Measurements from ENCODE around the gene HSPA12B. TPM values are rescaled to one million over a fixed set of nuclear protein-coding genes. Genes with fewer than 3 reads are reported as not detected.
A peak's percentile ranks its signal among the peaks of the same experiment; 100 is the strongest.

The HSPA12B gene
- total RNA-seq, 1 experiment from 2014 or later, result 0.21 TPM

DNA sequence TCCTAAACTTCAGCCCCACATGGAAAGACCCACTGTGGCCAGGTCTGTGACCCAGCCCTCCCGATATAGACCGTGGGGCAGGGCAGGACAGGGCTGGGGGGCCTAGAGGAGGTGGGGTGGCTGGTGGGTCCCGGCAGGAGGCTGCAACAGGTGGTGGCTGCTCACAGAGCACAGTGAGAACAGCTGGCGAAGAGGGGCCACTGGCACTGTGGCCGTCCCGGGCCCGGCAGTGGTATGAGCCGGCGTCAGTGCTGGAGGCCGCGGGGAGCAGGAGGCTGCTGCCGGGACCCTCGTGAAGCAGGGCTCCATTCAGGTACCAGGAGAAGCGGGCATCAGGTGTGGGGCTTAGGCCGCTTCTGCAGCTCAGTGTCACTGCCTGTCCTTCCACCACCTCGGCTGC is 33.4 kb upstream of the HSPA12B start:
- in situ Hi-C loops (cut with HindIII; ENCODE audit: low pct_unique_long_range_greater_than_20kb, low sequenced_read_pairs), result no loop called here
- DNase-seq (ENCODE audit: low read depth, low spot score), result no peak

DNA sequence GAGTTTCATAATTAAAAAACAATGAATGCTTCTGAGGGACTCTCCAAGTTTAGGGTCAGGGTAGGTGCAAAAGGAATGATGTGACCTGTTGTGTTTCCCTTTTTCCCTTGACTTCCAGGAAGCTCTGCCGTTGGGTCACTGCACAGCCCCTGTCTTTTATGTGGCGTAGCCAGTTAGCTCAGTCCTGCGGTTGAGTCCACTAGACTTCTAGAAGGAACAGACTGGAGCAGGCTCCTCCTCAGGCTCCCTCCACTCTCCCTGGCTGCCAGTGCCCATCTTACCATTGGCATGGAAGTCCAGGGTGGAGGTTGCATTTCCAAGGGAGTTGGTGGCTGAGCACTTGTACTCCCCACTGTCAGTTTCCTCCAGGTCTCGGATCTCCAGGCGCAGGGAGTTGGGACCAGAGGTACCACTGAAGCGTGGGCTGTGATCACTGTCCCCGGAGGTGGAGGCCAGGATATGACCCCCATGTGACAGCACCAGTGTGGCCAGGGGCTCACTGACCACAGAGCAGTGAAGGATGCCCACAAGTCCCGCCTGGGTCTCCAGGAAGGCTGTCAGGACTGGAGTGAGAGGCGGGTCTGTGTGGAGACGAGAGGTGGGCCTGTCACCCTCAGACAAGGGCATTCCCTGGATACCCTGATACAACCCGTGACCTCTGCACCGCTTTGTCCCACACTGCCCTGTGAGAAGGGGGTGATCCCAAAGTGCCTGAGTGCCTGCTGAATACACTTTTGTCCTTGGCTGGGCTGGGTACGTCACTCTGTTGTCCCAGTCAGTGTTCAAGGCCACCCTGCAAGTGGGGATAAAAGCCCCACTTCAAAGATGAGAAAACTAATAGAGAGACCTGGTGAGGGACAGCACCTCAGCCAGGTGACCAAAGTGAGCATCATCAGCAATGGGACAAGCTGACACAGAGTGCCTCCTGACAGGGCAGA is 31.2 kb upstream of the HSPA12B start:
- in situ Hi-C loops (cut with HindIII; ENCODE audit: low pct_unique_long_range_greater_than_20kb, low sequenced_read_pairs), result no loop called here

DNA sequence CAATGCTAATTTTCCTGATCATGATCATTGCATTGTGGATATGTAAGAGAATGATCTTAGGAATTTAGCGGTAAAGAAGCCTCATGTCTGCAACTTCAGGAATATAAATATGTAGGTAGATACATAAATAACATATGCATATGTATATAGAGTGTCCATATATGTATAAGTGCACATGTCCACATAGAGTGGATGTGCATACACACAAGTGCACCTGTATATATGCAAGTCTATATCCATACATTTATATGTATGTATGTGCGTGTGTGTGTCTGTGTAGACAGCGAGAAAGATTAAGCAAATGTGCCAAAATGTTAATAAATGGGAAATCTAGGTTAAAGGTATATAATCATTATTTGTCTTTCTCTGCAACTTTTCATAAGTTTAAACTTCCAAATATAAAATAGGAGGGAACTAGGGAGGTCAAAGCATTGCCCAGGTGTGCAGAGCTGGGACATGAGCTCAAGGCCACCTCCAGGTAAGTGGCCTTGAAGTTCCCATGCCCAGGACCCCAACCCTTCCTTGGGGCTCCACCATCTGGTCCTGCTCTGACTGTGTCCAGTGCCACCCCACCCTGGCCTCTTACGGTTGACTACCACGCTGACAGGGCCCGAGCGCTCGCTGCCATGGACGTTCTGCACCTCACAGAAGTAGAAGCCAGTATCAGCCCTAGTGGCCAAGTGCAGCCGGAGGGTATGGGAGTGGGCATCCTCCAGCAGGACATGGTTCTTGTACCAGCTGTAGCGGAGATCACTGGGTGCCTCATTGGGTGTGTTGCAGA is 29.7 kb upstream of the HSPA12B start:
- in situ Hi-C loops (cut with HindIII; ENCODE audit: low pct_unique_long_range_greater_than_20kb, low sequenced_read_pairs), result no loop called here
- DNase-seq (ENCODE audit: low read depth, low spot score), result no peak

More for the DNA sequence above, 31.2 kb upstream of the HSPA12B start:
- no peak for DNase-seq (ENCODE audit: low read depth, low spot score)

DNA sequence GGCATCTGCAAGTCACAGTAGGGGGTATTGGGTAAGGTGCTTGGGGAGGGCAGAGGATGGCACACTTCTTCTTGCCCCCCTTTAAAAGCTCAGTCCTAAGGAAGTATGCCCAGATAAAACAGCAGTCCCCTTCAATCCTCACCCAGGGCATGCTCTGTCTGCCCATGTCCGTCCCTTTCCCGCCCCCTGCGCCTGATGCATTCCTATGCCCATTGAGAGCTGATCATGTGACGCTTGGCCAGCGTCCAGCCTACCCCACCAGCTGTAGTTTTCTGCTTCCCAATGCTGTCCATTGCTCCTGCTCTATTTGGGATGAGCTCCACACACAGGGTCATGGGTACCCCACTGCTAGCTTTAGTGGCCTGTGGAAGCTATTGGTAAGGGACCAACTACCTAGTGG is 28.4 kb upstream of the HSPA12B start:
- DNase-seq (ENCODE audit: low read depth, low spot score), result peak; percentile 44
- in situ Hi-C loops (cut with HindIII; ENCODE audit: low pct_unique_long_range_greater_than_20kb, low sequenced_read_pairs), result no loop called here

DNA sequence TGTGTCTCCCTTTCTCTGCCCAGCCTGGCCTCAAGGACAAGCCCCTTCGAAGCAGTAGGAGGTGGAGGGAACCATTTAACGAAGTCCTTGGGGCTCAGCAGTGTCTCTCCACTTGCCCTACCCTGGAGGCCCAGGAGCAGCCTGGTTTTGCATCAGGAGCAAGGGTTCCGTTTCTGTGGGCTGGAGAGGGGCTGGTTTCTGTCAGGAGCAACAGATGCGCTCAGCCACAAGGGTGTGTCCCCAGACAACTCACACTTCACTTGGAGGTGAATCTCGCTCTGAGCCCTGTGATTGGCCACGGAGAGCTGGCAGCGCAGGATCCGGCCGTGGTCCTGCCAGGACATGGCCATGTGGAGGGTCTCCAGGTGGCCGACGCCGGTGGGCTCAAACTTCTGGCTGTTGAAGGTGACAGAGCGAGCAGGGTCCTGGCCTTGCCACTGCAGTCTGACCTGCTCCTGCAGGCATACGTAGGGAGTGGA is 27.0 kb upstream of the HSPA12B start:
- no peak for DNase-seq (ENCODE audit: low read depth, low spot score)
- in situ Hi-C loops (cut with HindIII; ENCODE audit: low pct_unique_long_range_greater_than_20kb, low sequenced_read_pairs), result no loop called here

DNA sequence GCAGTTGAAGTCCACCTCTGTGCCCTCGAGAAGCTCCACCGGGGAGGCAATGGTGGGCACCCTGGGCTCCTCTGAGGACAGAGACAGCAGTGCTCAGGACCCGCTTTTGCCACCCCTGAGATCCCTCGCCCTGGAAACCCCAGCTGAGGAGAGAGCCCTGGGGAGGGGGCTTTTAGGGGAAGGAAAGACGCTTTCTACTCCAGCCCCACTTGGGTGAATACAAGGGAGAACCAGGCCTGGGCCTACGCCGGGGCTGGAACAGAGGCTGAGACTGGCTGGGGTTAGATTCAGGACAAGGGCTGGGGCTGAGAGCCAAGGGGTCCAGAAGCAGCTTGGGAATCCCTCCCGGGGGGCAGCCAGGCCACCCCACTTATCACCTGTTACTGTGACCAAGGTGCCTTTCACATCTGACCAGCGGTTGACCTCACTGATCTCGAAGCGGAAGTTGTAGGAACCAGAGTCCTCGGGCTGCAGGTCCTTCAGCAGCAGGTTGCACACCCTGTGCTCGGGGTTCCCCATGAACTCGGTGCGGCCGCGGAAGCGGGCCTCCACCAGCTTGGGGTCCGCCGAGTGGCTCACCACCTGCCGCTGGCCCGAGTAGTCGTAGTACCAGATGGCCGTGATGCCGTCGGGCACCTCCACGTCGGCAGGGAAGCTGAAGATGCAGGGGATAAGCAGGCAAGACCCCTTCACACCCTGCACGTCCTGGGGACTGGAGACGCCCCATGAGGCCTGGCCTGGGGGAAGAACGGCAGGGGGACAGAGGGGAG is 26.3 kb upstream of the HSPA12B start:
- no peak for DNase-seq (ENCODE audit: low read depth, low spot score)
- in situ Hi-C loops (cut with HindIII; ENCODE audit: low pct_unique_long_range_greater_than_20kb, low sequenced_read_pairs), result no loop called here

DNA sequence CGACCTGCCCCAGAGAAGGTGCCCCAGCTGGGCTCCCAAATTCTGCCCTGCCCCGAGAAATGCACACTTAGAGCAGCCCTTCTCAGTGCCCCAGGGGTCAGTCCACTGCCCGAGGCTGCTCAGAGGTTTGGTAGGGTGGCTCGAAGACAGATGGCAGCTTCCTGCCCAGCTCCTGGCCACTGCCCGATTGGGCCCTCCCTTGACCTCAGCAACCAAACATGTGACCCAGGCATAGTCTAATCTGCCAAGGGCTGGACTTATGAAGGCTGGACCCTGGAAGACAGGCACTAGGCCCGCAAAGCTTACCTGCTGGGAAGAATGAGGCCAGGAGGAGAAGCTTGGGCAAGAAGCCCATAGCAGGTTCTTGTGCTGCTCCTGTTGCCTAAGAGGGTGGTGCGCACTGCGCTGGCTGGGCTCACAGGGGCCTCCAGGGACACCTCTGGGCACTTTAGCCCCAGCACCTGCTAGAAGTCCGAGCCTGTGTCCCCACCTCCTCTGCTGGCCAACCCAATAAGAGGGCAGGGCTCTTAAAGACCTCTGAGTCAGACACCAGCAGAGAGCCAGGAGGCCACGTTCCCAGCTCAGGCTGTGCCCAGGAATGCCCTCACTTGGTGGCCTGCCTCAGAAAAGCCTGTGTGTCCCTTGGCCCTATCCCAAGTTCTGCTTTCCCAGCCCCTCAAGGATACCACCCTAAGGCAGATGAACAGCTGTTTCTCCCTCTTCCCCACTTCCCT is 25.5 kb upstream of the HSPA12B start:
- no peak for DNase-seq (ENCODE audit: low read depth, low spot score)
- in situ Hi-C loops (cut with HindIII; ENCODE audit: low pct_unique_long_range_greater_than_20kb, low sequenced_read_pairs), result no loop called here

DNA sequence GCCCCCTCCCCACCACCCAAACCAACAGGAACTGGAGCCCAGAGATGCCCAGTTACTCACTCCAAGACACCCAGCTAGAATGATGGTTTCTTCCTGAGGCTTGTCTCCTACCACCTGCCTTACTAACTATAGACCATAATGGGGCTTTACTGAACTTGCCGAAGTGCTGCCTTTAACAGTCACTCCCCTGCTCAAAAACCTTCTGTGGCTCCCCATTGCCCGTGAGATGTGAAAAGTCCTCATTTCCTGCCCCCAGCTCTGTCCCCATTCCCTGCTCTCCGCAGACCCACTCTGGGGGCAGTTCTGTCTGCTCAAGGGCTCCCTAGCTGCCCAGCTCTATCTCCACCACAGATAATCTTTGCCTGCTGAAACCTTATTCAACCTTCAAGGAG is 25.0 kb upstream of the HSPA12B start:
- in situ Hi-C loops (cut with HindIII; ENCODE audit: low pct_unique_long_range_greater_than_20kb, low sequenced_read_pairs), result no loop called here
- no peak for DNase-seq (ENCODE audit: low read depth, low spot score)

DNA sequence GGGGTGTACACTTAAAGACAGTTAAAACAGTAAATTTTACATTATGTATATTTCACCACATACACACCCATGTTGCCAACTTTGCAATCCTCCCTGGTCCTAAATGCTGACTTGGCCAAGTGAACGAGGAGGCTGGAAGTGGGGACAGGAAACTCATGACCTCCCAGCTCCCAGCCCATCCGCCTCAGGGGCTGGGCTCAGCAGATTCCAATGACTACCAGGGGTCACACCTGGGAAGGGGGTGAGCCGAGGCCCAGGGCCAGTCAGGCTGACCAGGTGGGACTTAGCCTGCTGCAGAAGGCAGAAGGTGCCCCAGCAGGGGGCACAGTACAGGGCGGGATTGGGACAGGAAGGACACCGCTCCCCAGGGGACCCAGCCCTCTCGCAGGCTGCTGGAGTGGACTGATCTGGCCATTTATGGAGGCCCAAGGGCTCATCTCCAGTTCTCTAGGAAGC is 22.4 kb upstream of the HSPA12B start:
- in situ Hi-C loops (cut with HindIII; ENCODE audit: low pct_unique_long_range_greater_than_20kb, low sequenced_read_pairs), result no loop called here
- peak; percentile 18 for DNase-seq (ENCODE audit: low read depth, low spot score)

DNA sequence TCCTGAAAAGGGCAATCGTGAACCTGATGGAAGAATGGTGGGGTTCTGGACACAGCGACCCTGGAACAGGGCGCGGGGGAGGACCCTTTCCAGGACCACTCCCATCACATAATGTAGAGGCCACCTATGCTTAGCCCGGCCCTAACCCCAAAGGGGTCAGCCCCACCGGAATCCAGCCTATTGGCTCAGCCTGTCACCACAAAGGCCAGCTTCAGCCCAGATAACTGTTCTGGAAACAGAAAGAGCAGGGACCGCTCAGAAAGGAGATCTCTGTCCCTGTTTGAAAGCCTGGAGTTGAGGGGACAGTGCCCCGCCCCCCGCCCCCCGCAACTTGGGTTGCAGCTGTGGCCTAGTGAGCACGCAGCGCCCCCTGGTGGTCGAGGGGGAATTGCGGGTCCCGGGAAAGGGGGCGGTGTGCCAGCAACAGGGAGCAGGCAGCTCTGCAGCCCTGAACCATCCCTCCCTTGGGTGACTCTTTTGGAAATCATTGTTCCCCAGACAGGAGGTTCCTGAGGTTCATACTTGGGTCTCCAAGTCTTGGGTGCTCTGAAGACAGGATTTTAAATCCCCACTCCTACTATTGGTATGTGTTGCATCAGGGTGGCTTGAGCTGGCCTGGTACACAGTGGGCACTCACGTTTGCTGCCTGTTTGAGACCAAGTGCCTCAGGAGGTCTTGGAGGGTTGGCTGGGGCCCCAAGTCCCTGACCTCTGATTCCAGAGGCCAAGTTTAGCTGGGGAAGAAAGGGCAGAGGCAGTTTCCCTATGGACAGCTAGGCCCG is 21.6 kb upstream of the HSPA12B start:
- in situ Hi-C loops (cut with HindIII; ENCODE audit: low pct_unique_long_range_greater_than_20kb, low sequenced_read_pairs), result no loop called here
- peak; percentile 68 for DNase-seq (ENCODE audit: low read depth, low spot score)

DNA sequence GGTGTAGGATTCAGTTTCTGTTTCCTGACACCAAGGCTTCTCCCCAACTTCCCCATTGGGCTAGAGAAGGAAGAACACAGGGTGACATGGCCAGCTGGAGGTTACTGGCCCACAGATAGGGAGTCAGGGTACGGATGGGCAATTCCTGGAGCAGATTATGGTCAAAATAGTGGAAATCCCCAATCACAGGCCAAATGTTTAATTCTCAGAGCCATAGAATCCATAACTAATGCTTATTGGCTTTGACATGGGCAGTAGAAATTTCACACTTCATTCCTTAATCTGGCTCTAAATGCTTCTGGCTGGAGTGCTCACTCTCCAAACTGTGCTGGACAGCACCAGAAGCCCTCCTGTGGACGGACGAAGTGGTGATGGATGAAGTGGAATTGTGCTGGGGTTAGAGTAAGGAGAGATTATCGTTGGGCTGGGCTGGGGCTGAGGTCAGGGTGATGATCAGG is 21.0 kb upstream of the HSPA12B start:
- in situ Hi-C loops (cut with HindIII; ENCODE audit: low pct_unique_long_range_greater_than_20kb, low sequenced_read_pairs), result no loop called here
- DNase-seq (ENCODE audit: low read depth, low spot score), result no peak

DNA sequence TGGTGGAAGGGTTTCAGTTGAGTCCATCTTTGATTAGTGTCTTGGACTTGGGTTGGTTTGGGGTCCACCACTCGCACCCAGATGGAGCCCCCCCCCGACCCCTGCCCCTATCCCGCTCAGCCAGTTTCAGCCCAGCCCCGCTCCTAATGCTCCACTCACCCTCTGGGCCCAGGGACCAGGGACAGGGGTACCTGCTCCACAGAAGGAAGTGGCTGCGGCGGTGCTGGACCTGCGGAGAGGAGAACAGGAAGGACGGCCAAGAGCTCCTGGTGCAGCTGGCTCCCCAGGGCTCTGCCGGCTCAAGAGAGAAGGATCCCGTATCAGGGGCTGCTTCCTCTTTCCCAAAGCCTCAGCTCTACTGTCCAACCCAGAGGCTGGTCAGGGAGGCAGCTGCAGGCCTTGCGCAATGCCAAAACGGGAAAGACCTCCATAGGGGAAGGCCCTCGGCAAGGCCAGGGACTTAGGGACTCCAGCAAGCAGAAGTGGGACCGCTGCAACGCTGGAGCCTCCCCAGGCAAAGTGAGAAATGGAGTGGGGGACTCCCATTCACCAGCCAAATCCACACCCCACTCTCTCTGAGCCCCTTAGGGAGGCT is 20.1 kb upstream of the HSPA12B start, which contains the start of gene SIGLEC1:
TSS of gene SIGLEC1 (minus strand) at position 322 of the 595 bp plus-strand sequence. CDS start 5,472 bp downstream, outside the sequence.
- DNase-seq (ENCODE audit: low read depth, low spot score), result no peak
- in situ Hi-C loops (cut with HindIII; ENCODE audit: low pct_unique_long_range_greater_than_20kb, low sequenced_read_pairs), result no loop called here

DNA sequence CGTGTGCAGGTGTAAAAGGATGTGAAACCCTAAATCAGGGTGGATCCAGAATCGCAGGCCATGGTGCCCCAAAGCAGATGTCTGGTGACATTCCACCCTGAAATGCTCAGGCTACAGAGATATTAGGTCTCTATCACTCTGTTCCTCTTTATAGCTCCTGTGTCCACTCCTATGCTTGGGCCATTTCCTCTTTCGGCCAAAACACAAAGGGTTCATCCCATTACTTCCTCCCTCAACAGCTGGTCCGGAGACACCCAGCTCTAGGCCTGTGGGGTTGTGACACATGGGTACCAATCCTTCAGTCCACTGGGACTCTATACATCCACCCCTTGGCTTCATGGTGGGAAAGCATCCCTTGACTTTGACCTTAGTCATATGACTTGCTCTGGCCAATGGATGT is 18.4 kb upstream of the HSPA12B start:
- no peak for DNase-seq (ENCODE audit: low read depth, low spot score)
- in situ Hi-C loops (cut with HindIII; ENCODE audit: low pct_unique_long_range_greater_than_20kb, low sequenced_read_pairs), result no loop called here

DNA sequence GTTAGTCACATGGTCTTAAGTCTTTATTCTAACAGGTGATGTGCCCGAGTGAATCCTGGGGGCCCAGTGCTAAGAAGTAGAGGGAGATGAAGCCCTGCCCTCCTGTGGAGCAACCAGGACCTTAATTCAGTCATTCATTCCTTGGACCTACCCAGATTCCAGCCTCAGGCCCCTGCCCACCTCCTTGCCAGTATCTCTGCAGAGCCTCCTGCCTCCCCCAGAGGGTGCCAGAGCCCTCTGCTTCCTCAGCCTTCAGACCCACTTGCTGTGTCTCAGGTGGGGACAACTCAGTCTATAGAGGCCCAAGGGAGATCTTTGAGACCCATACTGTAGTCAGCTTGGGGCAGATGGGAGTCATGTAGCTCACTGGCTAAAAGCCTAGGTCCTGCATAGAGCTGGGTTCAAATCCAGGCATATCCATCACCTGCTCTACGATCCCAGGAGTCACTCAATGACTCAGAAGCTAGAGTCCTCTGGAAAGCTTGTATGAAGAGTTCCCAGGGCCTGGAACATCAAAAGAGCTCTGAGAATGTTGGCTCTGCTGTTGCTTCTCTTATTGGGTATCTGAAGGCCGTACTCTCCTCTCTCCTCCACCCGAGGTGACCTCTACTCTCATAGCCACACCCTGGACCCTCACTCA is 16.2 kb upstream of the HSPA12B start:
- in situ Hi-C loops (cut with HindIII; ENCODE audit: low pct_unique_long_range_greater_than_20kb, low sequenced_read_pairs), result no loop called here
- peak; percentile 81 for DNase-seq (ENCODE audit: low read depth, low spot score)

DNA sequence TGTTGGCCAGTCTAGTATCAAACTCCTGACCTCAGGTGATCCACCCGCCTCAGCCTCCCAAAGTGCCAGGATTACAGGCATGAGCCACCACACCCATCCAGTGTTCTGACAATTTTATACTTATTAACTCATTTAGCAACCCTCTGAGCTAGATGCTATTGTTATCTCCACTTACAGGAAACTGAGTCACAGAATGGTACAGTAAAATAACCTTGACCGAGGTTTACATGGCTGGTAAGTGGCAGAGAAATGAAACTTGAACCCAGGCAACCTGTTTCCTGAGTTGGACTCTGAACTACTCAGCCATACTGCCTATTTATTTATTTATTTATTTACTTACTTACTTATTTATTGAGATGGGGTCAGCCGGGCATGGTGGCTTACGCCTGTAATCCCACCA is 13.4 kb upstream of the HSPA12B start:
- in situ Hi-C loops (cut with HindIII; ENCODE audit: low pct_unique_long_range_greater_than_20kb, low sequenced_read_pairs), result no loop called here
- DNase-seq (ENCODE audit: low read depth, low spot score), result no peak

DNA sequence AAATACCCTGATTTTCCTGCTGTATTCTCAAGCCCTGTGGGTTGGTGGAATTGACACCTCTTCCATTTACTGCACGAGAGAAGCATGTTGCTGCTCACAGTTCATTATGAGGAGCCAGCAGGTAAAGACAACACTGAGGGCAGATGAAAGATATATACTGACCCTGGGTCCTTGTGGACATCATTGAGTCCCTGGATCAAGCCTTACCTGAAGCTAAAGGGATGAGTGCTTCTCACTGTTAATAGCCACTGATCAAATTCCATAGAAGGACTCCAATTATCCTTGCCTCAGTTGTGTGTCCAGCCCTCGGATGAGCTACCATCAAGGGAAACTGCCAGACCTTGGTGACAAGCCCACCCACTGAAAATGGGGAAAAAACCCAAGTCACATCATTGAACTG is 12.4 kb upstream of the HSPA12B start:
- no peak for DNase-seq (ENCODE audit: low read depth, low spot score)
- in situ Hi-C loops (cut with HindIII; ENCODE audit: low pct_unique_long_range_greater_than_20kb, low sequenced_read_pairs), result no loop called here

Data from SK-MEL-5 (cell line).